ENCODE results near the gene SENP5. TPM values are rescaled to one million over a fixed set of nuclear protein-coding genes. Genes with fewer than 3 reads are reported as not detected.
"Not testable (repeated sequence)": the region's sequence is repeated elsewhere in the genome, so short reads cannot be mapped to it uniquely, and the experiment has no call there.

The SENP5 gene
- total RNA-seq, 4 donors from 2014 or later, result 21.4 to 42.7 (median 31.7) TPM

DNA sequence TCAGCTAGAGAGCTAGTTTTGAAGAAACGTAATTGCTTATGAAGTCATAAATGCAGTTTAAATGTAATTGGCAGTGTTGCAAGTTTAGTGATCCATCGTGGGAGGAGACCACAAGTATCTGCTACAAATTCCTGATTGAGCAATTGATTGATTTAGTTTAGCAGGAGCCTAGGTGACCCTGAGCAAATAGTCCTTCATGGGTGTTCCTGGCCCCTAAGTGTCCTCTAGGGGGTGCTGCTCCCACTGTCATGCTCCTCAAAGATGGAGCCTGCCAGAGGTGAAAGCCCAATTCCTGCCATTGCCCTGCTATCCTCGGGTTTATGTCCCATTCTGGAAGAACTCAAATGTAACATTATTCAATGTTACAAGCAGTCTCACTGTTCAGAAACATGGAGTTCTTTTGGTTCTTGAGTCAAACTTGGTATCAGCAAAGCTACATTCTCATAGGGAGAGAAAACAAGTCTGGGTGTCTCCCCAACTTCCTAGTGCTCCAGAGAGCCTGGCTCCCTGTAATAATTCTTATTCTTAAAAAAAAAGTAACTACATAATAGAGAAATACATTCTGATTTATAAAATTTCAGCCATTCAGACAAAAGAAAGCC is 29.8 kb upstream of the SENP5 start:
- intact Hi-C loops (cut with DNase I; ENCODE audit: low total_unique reads) (loop anchor here (1.0 kb wide), 1 partner anchor 132 kb away; no protein-coding TSS in a partner anchor), in situ Hi-C loops (cut with MboI; ENCODE audit: low sequenced_read_pairs in 4 of 4) (loop anchor here in 2 of 4 donors (10.0 kb wide), 2 partner anchors 127 to 137 kb away; partner anchors contain the start of gene PIGZ (in 1 of the 2))
- ATAC-seq (peak; percentile 83 to 91), DNase-seq (peak; percentile 30 to 59)
- Histone ChIP-seq H3K27me3 (no peaks in the 10 kb centered on the region), H3K27ac (no peak overlapping the region), H3K36me3 (no peaks in the 10 kb centered on the region), H3K4me3 (no peak overlapping the region), H3K4me1 (no peaks in the 10 kb centered on the region), H3K9me3 (no peaks in the 10 kb centered on the region)
- no peak for TF ChIP-seq POLR2A (IDR thresholded peaks at IDR 0.05)
- TF ChIP-seq, protein P1, sequence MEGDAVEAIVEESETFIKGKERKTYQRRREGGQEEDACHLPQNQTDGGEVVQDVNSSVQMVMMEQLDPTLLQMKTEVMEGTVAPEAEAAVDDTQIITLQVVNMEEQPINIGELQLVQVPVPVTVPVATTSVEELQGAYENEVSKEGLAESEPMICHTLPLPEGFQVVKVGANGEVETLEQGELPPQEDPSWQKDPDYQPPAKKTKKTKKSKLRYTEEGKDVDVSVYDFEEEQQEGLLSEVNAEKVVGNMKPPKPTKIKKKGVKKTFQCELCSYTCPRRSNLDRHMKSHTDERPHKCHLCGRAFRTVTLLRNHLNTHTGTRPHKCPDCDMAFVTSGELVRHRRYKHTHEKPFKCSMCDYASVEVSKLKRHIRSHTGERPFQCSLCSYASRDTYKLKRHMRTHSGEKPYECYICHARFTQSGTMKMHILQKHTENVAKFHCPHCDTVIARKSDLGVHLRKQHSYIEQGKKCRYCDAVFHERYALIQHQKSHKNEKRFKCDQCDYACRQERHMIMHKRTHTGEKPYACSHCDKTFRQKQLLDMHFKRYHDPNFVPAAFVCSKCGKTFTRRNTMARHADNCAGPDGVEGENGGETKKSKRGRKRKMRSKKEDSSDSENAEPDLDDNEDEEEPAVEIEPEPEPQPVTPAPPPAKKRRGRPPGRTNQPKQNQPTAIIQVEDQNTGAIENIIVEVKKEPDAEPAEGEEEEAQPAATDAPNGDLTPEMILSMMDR (IDR thresholded peaks at IDR 0.05 in 4 of 5, conservative IDR thresholded peaks at IDR 0.05 in 1 of 5), result peak; percentile 58 to 78 (median 67)

DNA sequence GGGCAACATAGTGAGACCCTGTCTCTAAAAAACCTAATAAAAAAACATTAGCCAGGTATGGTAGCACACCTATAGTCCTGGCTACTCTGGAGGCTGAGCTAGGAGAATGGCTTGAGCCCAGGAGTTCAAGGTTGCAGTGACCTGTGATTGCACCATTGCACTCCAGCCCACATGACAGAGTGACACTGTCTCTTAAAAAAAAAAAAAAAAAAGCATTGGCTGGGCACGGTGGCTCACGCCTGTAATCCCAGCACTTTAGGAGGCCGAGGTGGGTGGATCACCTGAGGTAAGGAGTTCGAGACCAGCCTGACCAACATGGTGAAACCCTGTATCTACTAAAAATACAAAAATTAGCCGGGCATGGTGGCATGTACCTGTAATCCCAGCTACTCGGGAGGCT is 28.4 kb upstream of the SENP5 start:
- peak in 1 of 2 donors; percentile 21 for DNase-seq
- H3K4me3 ChIP-seq; H3K27ac ChIP-seq; H3K4me1 ChIP-seq; H3K36me3 ChIP-seq; intact Hi-C loops (cut with DNase I; ENCODE audit: low total_unique reads); ATAC-seq; H3K27me3 ChIP-seq; H3K9me3 ChIP-seq: not testable (repeated sequence)
- in situ Hi-C loops (cut with MboI; ENCODE audit: low sequenced_read_pairs in 4 of 4), result loop anchor here in 2 of 4 donors (10.0 kb wide), 2 partner anchors 125 to 135 kb away; partner anchors contain the start of gene PIGZ (in 1 of the 2)

DNA sequence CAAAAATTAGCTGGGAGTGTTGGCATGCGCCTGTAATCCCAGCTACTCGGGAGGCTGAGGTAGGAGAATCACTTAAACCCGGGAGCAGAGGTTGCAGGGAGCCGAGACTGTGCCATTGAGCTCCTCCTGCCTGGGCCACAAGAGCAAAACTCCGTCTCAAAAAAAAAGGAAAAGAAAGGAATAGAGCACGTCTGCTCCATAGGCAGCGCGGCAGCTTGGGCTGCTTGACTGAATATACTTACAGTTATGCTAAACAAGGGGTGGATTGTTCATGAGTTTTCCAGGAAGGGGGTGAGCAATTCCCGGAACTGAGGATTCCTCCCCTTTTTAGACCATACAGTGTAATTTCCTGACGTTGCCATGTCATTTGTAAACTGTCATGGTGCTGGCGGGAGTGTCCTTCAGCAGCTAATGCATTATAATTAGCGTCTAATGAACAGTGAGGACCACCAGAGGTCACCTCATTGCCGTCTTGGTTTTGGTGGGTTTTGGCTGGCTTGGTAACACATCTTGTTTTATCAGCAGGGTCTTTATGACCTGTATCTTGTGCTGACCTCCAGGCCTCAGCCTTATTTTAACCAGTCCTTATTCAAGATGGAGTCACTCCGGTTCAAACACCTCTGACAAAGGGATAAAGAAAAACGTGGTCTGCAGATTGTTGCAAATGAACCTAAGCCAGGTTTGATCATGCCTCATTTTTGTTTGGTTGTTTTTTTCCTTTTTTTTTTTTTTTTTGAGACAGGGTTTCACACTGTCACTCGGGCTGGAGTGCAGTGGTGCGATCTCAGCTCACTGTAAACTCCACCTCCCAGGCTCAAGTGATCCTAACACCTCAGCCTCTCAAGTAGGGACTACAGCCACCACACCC is 24.9 kb upstream of the SENP5 start:
- H3K4me1 ChIP-seq, result no peaks in the 10 kb centered on the region
- no peaks in the 10 kb centered on the region for H3K27me3 ChIP-seq
- H3K27ac ChIP-seq, result no peak overlapping the region
- in situ Hi-C loops (cut with MboI; ENCODE audit: low sequenced_read_pairs in 4 of 4), result loop anchor here in 1 of 4 donors (5.0 kb wide), 1 partner anchor 130 kb away; no protein-coding TSS in a partner anchor
- no peaks in the 10 kb centered on the region for H3K9me3 ChIP-seq
- no peak overlapping the region for H3K4me3 ChIP-seq
- H3K36me3 ChIP-seq, result no peaks in the 10 kb centered on the region
- intact Hi-C loops (cut with DNase I; ENCODE audit: low total_unique reads), result no loop called here
- no peak for ATAC-seq
- no peak for DNase-seq
- TF ChIP-seq, protein P1 (IDR thresholded peaks at IDR 0.05 in 4 of 5, conservative IDR thresholded peaks at IDR 0.05 in 1 of 5), result no peak
- no peak for TF ChIP-seq POLR2A (IDR thresholded peaks at IDR 0.05)

DNA sequence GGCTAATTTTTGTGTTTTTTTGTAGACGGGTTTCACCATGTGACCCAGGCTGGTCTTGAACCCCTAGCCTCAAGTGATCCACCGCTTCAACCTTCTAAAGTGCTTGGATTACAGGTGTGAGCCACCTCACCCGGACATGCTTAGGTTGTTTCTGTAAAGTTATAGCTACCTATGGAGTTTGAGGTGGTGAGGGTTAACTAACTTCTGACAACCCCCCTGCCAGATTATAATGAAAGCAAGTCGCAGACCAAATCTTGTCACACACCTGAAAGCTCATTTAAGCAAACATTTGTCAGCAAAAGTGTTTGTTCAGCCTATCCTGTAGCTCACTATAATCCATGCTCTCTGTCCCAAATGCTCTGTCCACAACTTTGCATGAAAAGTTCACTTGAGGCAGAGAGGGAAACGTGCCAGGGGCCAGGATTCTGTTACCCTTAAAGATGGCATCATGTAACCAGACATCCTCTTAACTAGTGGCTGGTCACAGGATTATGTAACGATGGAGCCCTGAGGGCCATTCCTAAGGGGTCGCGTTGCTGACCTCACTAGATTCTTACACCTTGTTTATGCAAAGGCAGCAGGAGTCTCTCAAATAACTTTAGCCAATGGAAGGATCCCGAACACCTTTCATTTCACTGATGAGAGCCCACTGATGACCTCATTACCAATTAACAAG is 24.1 kb upstream of the SENP5 start:
- peak in 1 of 2 donors; percentile 30 for DNase-seq
- intact Hi-C loops (cut with DNase I; ENCODE audit: low total_unique reads), result no loop called here

DNA sequence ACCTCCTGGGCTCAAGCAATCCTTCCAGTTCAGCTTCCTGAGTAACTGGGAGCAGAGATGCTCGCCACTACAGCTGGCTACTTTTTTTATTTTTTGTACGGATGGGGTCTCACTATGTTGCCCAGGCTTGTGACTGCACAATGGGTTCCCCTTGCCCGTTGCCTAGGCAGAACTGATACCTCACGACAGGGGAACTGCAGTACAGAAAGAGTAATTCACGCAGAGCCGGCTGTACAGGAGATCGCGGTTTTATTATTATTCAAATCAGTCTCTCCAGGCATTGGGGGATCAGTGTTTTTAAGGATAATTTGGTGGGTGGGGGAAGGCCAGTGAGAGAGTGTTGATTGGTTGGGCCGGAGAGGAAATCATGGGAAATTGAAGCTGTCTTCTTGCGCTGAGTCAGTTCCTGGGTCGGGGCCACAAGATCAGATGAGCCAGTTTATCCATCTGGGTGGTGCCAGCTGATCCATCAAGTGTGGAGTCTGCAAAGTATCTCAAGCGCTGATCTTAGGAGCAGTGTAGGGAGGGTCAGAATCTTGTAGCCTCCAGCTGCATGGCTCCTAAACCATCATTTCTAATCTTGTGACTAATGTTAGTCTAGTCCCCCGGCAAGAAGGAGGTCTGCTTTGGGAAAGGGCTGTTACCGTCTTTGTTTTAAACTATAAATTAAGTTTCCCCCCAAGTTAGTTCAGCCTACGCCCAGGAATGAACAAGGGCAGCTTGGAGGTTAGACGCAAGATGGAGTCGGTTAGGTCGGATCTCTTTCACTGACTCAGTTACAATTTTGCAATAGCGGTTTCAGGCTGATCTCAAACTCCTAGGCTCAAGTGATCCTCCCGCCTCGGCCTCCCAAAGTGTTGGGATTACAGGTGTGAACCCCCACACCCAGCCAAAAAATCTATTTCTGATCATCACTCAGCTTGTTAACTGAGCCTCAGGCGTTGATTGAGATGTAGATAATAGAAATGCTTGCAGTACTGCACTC is 23.2 kb upstream of the SENP5 start:
- in situ Hi-C loops (cut with MboI; ENCODE audit: low sequenced_read_pairs in 4 of 4), result loop anchor here in 1 of 4 donors (5.0 kb wide), 1 partner anchor 128 kb away; no protein-coding TSS in a partner anchor
- H3K9me3 ChIP-seq; H3K4me1 ChIP-seq; H3K27ac ChIP-seq; intact Hi-C loops (cut with DNase I; ENCODE audit: low total_unique reads); H3K4me3 ChIP-seq; DNase-seq; H3K27me3 ChIP-seq; H3K36me3 ChIP-seq: not testable (repeated sequence)
- peak; percentile 18 to 37 for ATAC-seq

More for the DNA sequence above, 24.1 kb upstream of the SENP5 start:
- in situ Hi-C loops (cut with MboI; ENCODE audit: low sequenced_read_pairs in 4 of 4), result loop anchor here in 1 of 4 donors (5.0 kb wide), 1 partner anchor 129 kb away; no protein-coding TSS in a partner anchor
- no peaks in the 10 kb centered on the region for H3K4me1 ChIP-seq
- no peak overlapping the region for H3K27ac ChIP-seq
- no peak overlapping the region for H3K4me3 ChIP-seq
- no peaks in the 10 kb centered on the region for H3K27me3 ChIP-seq
- ATAC-seq, result peak; percentile 49 to 58
- H3K9me3 ChIP-seq, result no peaks in the 10 kb centered on the region
- H3K36me3 ChIP-seq, result no peaks in the 10 kb centered on the region
- no peak for TF ChIP-seq POLR2A (IDR thresholded peaks at IDR 0.05)
- TF ChIP-seq, protein P1 (IDR thresholded peaks at IDR 0.05 in 4 of 5, conservative IDR thresholded peaks at IDR 0.05 in 1 of 5), result no peak

DNA sequence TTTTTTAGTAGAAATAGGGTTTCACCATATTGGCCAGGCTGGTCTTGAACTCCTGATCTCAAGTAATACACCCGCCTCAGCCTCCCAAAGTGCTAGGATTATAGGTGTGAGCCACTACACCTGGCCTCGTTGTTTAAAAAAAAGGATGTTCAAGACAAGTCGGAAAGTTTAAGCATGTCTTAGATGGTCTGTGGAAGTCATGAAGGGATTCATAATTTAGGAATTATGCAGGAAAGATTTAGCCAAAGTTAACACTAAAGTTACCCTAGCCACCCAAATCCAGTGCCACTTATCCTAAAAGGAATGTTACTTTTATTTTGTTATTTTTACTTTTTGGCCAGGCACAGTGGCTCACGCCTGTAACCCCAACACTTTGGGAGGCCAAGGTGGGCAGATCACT is 19.3 kb upstream of the SENP5 start:
- intact Hi-C loops (cut with DNase I; ENCODE audit: low total_unique reads); DNase-seq; H3K36me3 ChIP-seq; H3K9me3 ChIP-seq; in situ Hi-C loops (cut with MboI; ENCODE audit: low sequenced_read_pairs in 4 of 4); H3K27me3 ChIP-seq; H3K4me1 ChIP-seq; H3K4me3 ChIP-seq; ATAC-seq; H3K27ac ChIP-seq: not testable (repeated sequence)
